Endothelial cell (in vitro differentiated cells): ENCODE data around the gene CHL1. TPM values are rescaled to one million over a fixed set of nuclear protein-coding genes. Genes with fewer than 3 reads are reported as not detected.
A peak's percentile ranks its signal among the peaks of the same experiment; 100 is the strongest.

Source experiments
- DNase-seq: peaks from one replicate; pipeline ENCODE4 v3.0.0; 2021; ENCODE audit warnings: low spot score
- H3K27ac Mint-ChIP-seq: one replicate; pipeline ENCODE4 v1.8.0; 2021; ENCODE audit warnings: mixed read lengths, inconsistent platforms; ENCODE audit not compliant: unreplicated experiment
- H3K27me3 Mint-ChIP-seq: one replicate; pipeline ENCODE4 v1.8.0; 2021; ENCODE audit warnings: mild to moderate bottlenecking, moderate library complexity, mixed read lengths, inconsistent platforms; ENCODE audit not compliant: unreplicated experiment
- H3K36me3 Mint-ChIP-seq: one replicate; pipeline ENCODE4 v1.8.0; 2021; ENCODE audit warnings: mild to moderate bottlenecking, low read depth, mixed read lengths, inconsistent platforms; ENCODE audit not compliant: unreplicated experiment
- H3K4me1 Mint-ChIP-seq: one replicate; pipeline ENCODE4 v1.8.0; 2021; ENCODE audit warnings: mild to moderate bottlenecking, mixed read lengths, inconsistent platforms; ENCODE audit not compliant: unreplicated experiment
- H3K4me3 Mint-ChIP-seq: one replicate; pipeline ENCODE4 v1.8.0; 2021; ENCODE audit warnings: mild to moderate bottlenecking, mixed read lengths, inconsistent platforms; ENCODE audit not compliant: unreplicated experiment
- H3K9me3 Mint-ChIP-seq: one replicate; pipeline ENCODE4 v1.8.0; 2021; ENCODE audit warnings: mixed read lengths, inconsistent platforms; ENCODE audit not compliant: unreplicated experiment
- CTCF ChIP-seq: fragments of 200-600 bp; sonication (generic); IDR thresholded peaks from one replicate; pipeline ENCODE4 v1.5.0; 2021; ENCODE audit warnings: antibody characterized with exemption; ENCODE audit not compliant: unreplicated experiment
- total RNA-seq: library from RNA; stranded (reverse); fragmentation: NEBNext Ultra II Directional; extraction: Animal tissue kit (Norgen Biotek cat#: 25700); gene quantifications from one replicate; pipeline ENCODE4 v1.2.1, GENCODE V29; 2021; ENCODE audit not compliant: unreplicated experiment

CHL1 gene
- total RNA-seq, 1 donor from 2014 or later, result not detected

- no peak overlapping the region for H3K4me3 Mint-ChIP-seq
- no peak overlapping the region for H3K27ac Mint-ChIP-seq
- H3K36me3 Mint-ChIP-seq, result no peaks in the 10 kb centered on the region
- TF ChIP-seq CTCF, result no peak
- H3K27me3 Mint-ChIP-seq, result no peaks in the 10 kb centered on the region
- no peak for DNase-seq
- peaks cover 19% of the 10 kb centered on the region for H3K9me3 Mint-ChIP-seq
- H3K4me1 Mint-ChIP-seq, result no peaks in the 10 kb centered on the region
Observed at GRCh38 chr3:411226-411625, 214.7 kb downstream of the CHL1 start.

GRCh38 chr3:414063-414462, 217.5 kb downstream of the CHL1 start:
- Mint-ChIP-seq H3K4me1 (no peaks in the 10 kb centered on the region), H3K9me3 (peaks cover 12% of the 10 kb centered on the region), H3K27me3 (no peaks in the 10 kb centered on the region), H3K36me3 (no peaks in the 10 kb centered on the region), H3K27ac (no peak overlapping the region), H3K4me3 (no peak overlapping the region)
- TF ChIP-seq CTCF, result peak; percentile 72
- DNase-seq, result no peak

GRCh38 chr3:418239-418929, 221.8 kb downstream of the CHL1 start:
- no peak for DNase-seq
- Mint-ChIP-seq H3K36me3 (no peaks in the 10 kb centered on the region), H3K27me3 (peaks cover under 1% of the 10 kb centered on the region), H3K9me3 (no peaks in the 10 kb centered on the region), H3K4me1 (no peaks in the 10 kb centered on the region), H3K27ac (no peak overlapping the region), H3K4me3 (no peak overlapping the region)
- TF ChIP-seq CTCF, result no peak

GRCh38 chr3:420584-420983, 224.0 kb downstream of the CHL1 start:
- no peaks in the 10 kb centered on the region for H3K4me1 Mint-ChIP-seq
- H3K4me3 Mint-ChIP-seq, result no peak overlapping the region
- H3K27ac Mint-ChIP-seq, result no peak overlapping the region
- TF ChIP-seq CTCF, result no peak
- H3K27me3 Mint-ChIP-seq, result peaks cover 2% of the 10 kb centered on the region
- DNase-seq, result no peak
- no peaks in the 10 kb centered on the region for H3K9me3 Mint-ChIP-seq
- H3K36me3 Mint-ChIP-seq, result no peaks in the 10 kb centered on the region

- DNase-seq, result no peak
- Mint-ChIP-seq H3K27ac (no peak overlapping the region), H3K4me1 (no peaks in the 10 kb centered on the region), H3K36me3 (no peaks in the 10 kb centered on the region), H3K27me3 (peaks cover 2% of the 10 kb centered on the region), H3K4me3 (no peak overlapping the region), H3K9me3 (no peaks in the 10 kb centered on the region)
- no peak for TF ChIP-seq CTCF
Observed at GRCh38 chr3:425079-425478, 228.5 kb downstream of the CHL1 start.
